Mesothelial cell of epicardium (in vitro differentiated cells): ENCODE measurements around the gene ARRB1. TPM values are rescaled to one million over a fixed set of nuclear protein-coding genes. Genes with fewer than 3 reads are reported as not detected.

Source experiments
- DNase-seq, 2 experiments: peaks; one replicate each; pipeline ENCODE4 v3.0.0; 2021; ENCODE audit warnings: low spot score in 2 of 2; ENCODE audit not compliant: unreplicated experiment in 2 of 2
- H3K27ac Mint-ChIP-seq: 2 replicates; pipeline ENCODE4 v1.8.0; 2021; ENCODE audit warnings: mixed read lengths
- H3K27me3 Mint-ChIP-seq: 2 replicates; pipeline ENCODE4 v1.8.0; 2021; ENCODE audit warnings: low read depth, mixed read lengths
- H3K36me3 Mint-ChIP-seq: 2 replicates; pipeline ENCODE4 v1.8.0; 2021; ENCODE audit warnings: mixed read lengths
- H3K4me1 Mint-ChIP-seq: 2 replicates; pipeline ENCODE4 v1.8.0; 2021; ENCODE audit warnings: mixed read lengths
- H3K4me3 Mint-ChIP-seq: 2 replicates; pipeline ENCODE4 v1.8.0; 2021; ENCODE audit warnings: mild to moderate bottlenecking, moderate library complexity, mixed read lengths
- H3K9me3 Mint-ChIP-seq: 2 replicates; pipeline ENCODE4 v1.8.0; 2021; ENCODE audit warnings: mixed read lengths
- total RNA-seq: library from RNA; stranded (reverse); gene quantifications from 3 replicates; pipeline ENCODE4 v1.2.1, GENCODE V29; 2021
- TF ChIP-seq, protein P1 (sequence below): fragments of 200-600 bp; sonication (generic); IDR thresholded peaks from one replicate; pipeline ENCODE4 v1.5.0; 2021; ENCODE audit warnings: antibody characterized with exemption; ENCODE audit not compliant: unreplicated experiment

The ARRB1 gene
- total RNA-seq, 1 donor from 2014 or later = 17.5 TPM

DNA sequence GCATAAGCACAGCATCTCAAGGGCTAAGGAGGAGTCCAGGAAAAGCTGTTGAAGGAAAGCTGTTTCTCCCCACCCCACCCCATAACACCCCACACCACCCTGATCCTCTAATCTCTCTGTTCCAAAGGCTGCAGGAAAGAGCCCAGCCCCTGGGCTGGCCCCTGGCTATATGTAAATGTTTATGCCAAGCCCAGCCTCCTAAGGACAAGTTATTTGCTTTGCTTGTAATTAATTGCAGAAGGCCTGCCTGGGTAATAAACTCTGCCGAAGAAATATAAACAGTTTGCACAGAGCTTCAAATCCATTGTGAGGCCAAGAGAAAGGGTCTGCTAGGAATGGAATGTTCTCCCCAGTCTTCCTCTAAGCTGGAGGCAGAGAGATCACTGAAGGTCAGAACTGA lies 21.2 kb downstream of the ARRB1 start:
- peak overlapping the region; percentile 49 for H3K27ac Mint-ChIP-seq
- no peaks in the 10 kb centered on the region for H3K9me3 Mint-ChIP-seq
- no peaks in the 10 kb centered on the region for H3K27me3 Mint-ChIP-seq
- H3K4me1 Mint-ChIP-seq = peaks cover 40% of the 10 kb centered on the region
- DNase-seq = no peak
- TF ChIP-seq, protein P1, sequence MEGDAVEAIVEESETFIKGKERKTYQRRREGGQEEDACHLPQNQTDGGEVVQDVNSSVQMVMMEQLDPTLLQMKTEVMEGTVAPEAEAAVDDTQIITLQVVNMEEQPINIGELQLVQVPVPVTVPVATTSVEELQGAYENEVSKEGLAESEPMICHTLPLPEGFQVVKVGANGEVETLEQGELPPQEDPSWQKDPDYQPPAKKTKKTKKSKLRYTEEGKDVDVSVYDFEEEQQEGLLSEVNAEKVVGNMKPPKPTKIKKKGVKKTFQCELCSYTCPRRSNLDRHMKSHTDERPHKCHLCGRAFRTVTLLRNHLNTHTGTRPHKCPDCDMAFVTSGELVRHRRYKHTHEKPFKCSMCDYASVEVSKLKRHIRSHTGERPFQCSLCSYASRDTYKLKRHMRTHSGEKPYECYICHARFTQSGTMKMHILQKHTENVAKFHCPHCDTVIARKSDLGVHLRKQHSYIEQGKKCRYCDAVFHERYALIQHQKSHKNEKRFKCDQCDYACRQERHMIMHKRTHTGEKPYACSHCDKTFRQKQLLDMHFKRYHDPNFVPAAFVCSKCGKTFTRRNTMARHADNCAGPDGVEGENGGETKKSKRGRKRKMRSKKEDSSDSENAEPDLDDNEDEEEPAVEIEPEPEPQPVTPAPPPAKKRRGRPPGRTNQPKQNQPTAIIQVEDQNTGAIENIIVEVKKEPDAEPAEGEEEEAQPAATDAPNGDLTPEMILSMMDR = no peak
- no peak overlapping the region for H3K4me3 Mint-ChIP-seq
- no peaks in the 10 kb centered on the region for H3K36me3 Mint-ChIP-seq

DNA sequence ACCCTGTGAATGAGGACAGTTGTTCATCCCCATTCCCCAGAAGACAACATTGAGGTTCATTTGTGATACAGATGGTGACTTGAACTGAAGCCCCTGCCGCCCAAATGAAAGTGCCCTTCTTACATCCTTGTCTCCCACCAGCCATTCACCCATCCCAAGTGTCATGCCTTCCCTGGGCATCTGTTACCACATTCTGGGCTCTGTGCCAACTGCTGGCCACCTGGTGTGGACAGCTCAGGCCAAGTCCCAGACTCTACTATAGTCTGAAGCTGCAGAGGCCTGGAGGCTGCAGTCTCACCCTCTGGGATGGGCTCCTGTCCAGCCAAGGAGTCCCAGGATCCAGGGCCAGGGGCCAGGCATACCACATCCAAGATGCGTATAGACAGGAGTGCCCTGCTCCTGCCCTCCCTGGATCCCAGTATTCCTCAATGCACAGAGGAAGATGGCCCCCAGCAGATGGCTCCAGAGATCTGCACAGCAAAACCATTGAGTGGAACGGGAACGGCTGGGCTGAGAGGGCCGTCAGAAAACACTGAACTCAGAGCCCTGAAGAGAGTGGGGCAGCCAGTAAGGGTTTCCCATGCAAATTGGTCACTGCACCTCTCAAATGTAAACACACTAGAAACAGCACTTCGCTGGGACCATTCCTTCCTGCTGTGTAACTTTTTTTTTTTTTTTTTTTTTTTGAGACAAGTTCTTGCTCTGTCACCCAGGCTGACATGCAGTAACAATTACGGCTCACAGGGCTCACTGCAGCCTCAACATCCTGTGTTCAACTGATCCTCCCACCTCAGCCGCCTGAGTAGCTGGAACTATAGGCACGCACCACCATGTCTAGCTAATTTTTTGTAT lies 22.8 kb downstream of the ARRB1 start:
- no peak overlapping the region for H3K27ac Mint-ChIP-seq
- H3K4me1 Mint-ChIP-seq = peaks cover 29% of the 10 kb centered on the region
- H3K4me3 Mint-ChIP-seq = no peak overlapping the region
- TF ChIP-seq, protein P1 = no peak
- no peaks in the 10 kb centered on the region for H3K9me3 Mint-ChIP-seq
- H3K27me3 Mint-ChIP-seq = no peaks in the 10 kb centered on the region
- H3K36me3 Mint-ChIP-seq = no peaks in the 10 kb centered on the region
- peak in 1 of 2 experiments; percentile 58 for DNase-seq

DNA sequence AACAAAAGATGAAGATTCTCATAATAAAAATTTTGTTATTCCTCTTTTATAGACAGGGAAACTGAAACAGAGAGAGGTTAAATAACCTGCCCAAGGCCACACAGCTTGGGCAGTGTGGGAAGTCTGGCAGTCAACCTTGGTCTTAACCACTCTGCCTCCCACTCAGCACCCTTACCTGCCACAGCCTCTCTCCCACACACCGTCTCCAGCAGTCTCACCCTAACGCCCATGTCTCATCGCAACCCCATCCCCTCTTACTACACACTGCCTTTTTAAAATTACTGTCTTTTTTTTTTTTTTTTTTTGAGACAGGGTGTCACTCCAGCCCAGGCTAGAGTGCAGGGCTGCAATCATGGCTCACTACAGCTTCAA lies 25.0 kb downstream of the ARRB1 start:
- Mint-ChIP-seq H3K4me3 (no peak overlapping the region), H3K9me3 (no peaks in the 10 kb centered on the region), H3K4me1 (peaks cover 20% of the 10 kb centered on the region), H3K27me3 (no peaks in the 10 kb centered on the region), H3K27ac (no peak overlapping the region), H3K36me3 (no peaks in the 10 kb centered on the region)
- no peak for DNase-seq
- TF ChIP-seq, protein P1 = no peak

DNA sequence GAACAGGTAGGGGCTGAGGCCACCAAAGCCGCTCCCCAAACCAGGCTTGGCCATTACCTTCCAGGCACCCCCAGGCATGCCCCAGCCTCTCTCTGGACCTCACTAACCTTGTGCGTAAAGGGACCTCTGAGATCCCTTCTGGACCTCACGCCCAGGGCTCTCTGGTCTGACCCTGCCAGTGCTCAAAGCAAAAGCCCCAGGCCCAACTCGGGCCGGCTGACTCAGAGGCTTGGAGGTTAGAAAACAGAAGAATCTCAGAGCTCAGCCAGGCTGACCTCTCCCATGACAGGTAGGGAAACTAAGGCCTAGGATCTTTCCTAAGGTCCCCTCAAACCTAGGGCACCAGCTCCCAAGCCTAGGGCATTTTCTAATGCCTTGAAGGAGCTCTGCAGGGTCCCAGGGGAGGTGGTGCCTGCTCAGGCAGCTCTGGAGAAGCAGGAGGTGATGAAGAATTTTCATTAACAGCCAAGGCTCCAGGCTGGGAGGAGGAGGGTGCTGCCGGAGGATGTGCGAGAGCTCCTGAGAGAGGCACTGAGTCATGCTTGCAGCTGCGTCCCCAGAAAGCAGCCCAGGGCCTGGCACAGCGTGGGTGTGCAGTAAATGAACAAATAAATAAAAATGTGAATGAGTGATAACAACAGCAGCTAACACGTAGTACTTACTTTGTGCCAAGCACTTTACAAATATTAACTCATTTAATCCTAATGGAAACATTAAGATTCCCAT lies 25.6 kb downstream of the ARRB1 start:
- Mint-ChIP-seq H3K9me3 (no peaks in the 10 kb centered on the region), H3K27ac (no peak overlapping the region), H3K4me1 (peaks cover 18% of the 10 kb centered on the region), H3K4me3 (no peak overlapping the region), H3K36me3 (no peaks in the 10 kb centered on the region), H3K27me3 (no peaks in the 10 kb centered on the region)
- no peak for DNase-seq
- TF ChIP-seq, protein P1 = no peak

DNA sequence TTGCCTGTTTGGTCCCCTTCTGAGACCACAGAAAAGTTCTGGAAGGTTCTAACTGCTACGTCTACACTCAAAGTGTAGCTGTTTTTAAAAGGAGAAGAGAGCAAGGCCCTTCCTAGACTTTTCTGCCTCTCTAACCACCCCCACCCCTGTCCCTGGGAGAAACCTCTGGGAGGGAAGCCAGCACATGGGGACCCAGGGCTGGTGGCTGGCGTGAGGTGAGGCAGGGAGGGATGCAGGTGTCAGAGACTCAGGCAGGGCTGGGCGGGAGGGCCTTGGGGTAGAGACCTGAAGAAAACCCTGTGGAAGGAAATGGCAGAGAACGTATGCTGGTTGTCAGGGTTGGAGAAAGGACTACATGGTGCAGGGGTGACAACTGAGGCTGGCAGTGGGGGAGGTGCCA lies 26.7 kb downstream of the ARRB1 start:
- Mint-ChIP-seq H3K27me3 (no peaks in the 10 kb centered on the region), H3K36me3 (no peaks in the 10 kb centered on the region), H3K27ac (no peak overlapping the region), H3K9me3 (no peaks in the 10 kb centered on the region), H3K4me3 (no peak overlapping the region), H3K4me1 (peaks cover 18% of the 10 kb centered on the region)
- no peak for DNase-seq
- TF ChIP-seq, protein P1 = no peak
